Suprapubic skin (tissue), 4 donors: Measurements from ENCODE around the gene ABITRAM. TPM values are rescaled to one million over a fixed set of nuclear protein-coding genes. Genes with fewer than 3 reads are reported as not detected.
A peak's percentile ranks its signal among the peaks of the same experiment; 100 is the strongest.

ENCODE experiments used
- DNase-seq, 2 donors: peaks; one replicate each; pipeline ENCODE4 v3.0.0-alpha.2; 2019; ENCODE audit warnings: low spot score in 2 of 2
- H3K27ac ChIP-seq: fragments of 200-600 bp; sonication (generic); one replicate; pipeline ENCODE4 v1.5.1; 2019
- H3K27me3 ChIP-seq: fragments of 200-600 bp; sonication (generic); one replicate; pipeline ENCODE4 v1.5.1; 2019
- H3K36me3 ChIP-seq: fragments of 200-600 bp; sonication (generic); one replicate; pipeline ENCODE4 v1.5.1; 2019
- H3K4me1 ChIP-seq: fragments of 200-600 bp; sonication (generic); one replicate; pipeline ENCODE4 v1.5.1; 2019
- H3K4me3 ChIP-seq: fragments of 200-600 bp; sonication (generic); one replicate; pipeline ENCODE4 v1.5.1; 2019; ENCODE audit warnings: mild to moderate bottlenecking
- H3K9me3 ChIP-seq: fragments of 200-600 bp; sonication (generic); one replicate; pipeline ENCODE4 v1.5.1; 2019
- CTCF ChIP-seq, 2 donors: fragments of 200-600 bp in 1 of 2; fragments of 450-650 bp in 1 of 2; sonication (generic) in 1 of 2; IDR thresholded peaks; one replicate each; pipeline ENCODE4 v1.5.1; 2016 to 2019; ENCODE audit warnings: antibody characterized with exemption in 2 of 2, mild to moderate bottlenecking in 1 of 2, moderate library complexity in 1 of 2
- EP300 ChIP-seq: sonication (generic); formaldehyde crosslinking; IDR thresholded peaks from one replicate; pipeline ENCODE4 v1.6.1; 2017; ENCODE audit warnings: antibody characterized with exemption
- POLR2A ChIP-seq, 2 donors: fragments of 450-650 bp; IDR thresholded peaks; one replicate each; pipeline ENCODE4 v1.6.1; 2017; ENCODE audit warnings: antibody characterized with exemption in 2 of 2, mild to moderate bottlenecking in 2 of 2, moderate library complexity in 2 of 2
- POLR2AphosphoS5 ChIP-seq, 3 donors: sonication (generic); formaldehyde crosslinking; IDR thresholded peaks; one replicate each; pipeline ENCODE4 v1.6.1; 2017; ENCODE audit warnings: antibody characterized with exemption in 3 of 3
- WGBS: methylation state at CpG from one replicate; pipeline ENCODE4 v1.1.5; 2018; 5-methylcytosine and 5-hydroxymethylcytosine counted together
- total RNA-seq, 4 donors: library from RNA; depleted of rRNA; stranded (reverse); fragments of >200 nt; gene quantifications; one replicate each; pipeline ENCODE4 v1.1.0, GENCODE V29; 2016

Gene ABITRAM
- total RNA-seq, 4 donors from 2014 or later: 9.9 to 42.4 (median 12.0) TPM

- no peak for TF ChIP-seq EP300
- H3K4me3 ChIP-seq: peak overlapping the region; percentile 87
- H3K27ac ChIP-seq: peak overlapping the region; percentile 85
- no peak for DNase-seq
- H3K27me3 ChIP-seq: no peaks in the 10 kb centered on the region
- peaks cover 15% of the 10 kb centered on the region for H3K36me3 ChIP-seq
- H3K4me1 ChIP-seq: peaks cover 26% of the 10 kb centered on the region
- 0% methylated on average over 14 of the region's 25 CpGs for WGBS
- no peaks in the 10 kb centered on the region for H3K9me3 ChIP-seq
Observed at GRCh38 chr9:108933231-108933717, 926 bp upstream of the ABITRAM start.

- Histone ChIP-seq H3K9me3 (no peaks in the 10 kb centered on the region), H3K4me3 (peak within 1 kb of the TSS; percentile 87), H3K27me3 (no peaks in the 10 kb centered on the region), H3K36me3 (peaks cover 9% of the 10 kb centered on the region), H3K4me1 (peaks cover 26% of the 10 kb centered on the region), H3K27ac (peak within 1 kb of the TSS; percentile 85)
- WGBS: under 1% methylated on average over 26 of the region's 48 CpGs
- DNase-seq: peak; percentile 94 to 95
- TF ChIP-seq POLR2A (IDR thresholded peaks at IDR 0.05) (peak in 1 of 2 donors; percentile 40), EP300 (no peak), CTCF (IDR thresholded peaks at IDR 0.05) (peak in 1 of 2 donors; percentile 18), POLR2AphosphoS5 (IDR thresholded peaks at IDR 0.05) (peak in 2 of 3 donors; percentile 36 to 67)
Observed at GRCh38 chr9:108933718-108934322, 380 bp upstream of the ABITRAM start, which contains the start of gene ELP1. Gene ELP1 (minus strand): TSS chr9:108934124. CDS start chr9:108931146, 2,978 bp downstream.

GRCh38 chr9:108937561-108938305 is 3.5 kb downstream of the ABITRAM start:
- Histone ChIP-seq H3K27ac (no peak overlapping the region), H3K27me3 (no peaks in the 10 kb centered on the region), H3K9me3 (no peaks in the 10 kb centered on the region), H3K36me3 (peaks cover 15% of the 10 kb centered on the region), H3K4me3 (no peak overlapping the region), H3K4me1 (peaks cover 19% of the 10 kb centered on the region)
- DNase-seq: no peak
- WGBS: 84% methylated on average over 5 of the region's 5 CpGs
- no peak for TF ChIP-seq POLR2A (IDR thresholded peaks at IDR 0.05)
- TF ChIP-seq POLR2AphosphoS5 (IDR thresholded peaks at IDR 0.05): no peak
- no peak for TF ChIP-seq EP300
- TF ChIP-seq CTCF (IDR thresholded peaks at IDR 0.05): no peak

- peaks cover 9% of the 10 kb centered on the region for H3K4me1 ChIP-seq
- no peak for DNase-seq
- no peak overlapping the region for H3K27ac ChIP-seq
- TF ChIP-seq POLR2AphosphoS5 (IDR thresholded peaks at IDR 0.05) (no peak), EP300 (no peak), CTCF (IDR thresholded peaks at IDR 0.05) (no peak), POLR2A (IDR thresholded peaks at IDR 0.05) (no peak)
- H3K27me3 ChIP-seq: no peaks in the 10 kb centered on the region
- H3K9me3 ChIP-seq: no peaks in the 10 kb centered on the region
- WGBS: 90% methylated on average over 4 of the region's 4 CpGs
- peaks cover 15% of the 10 kb centered on the region for H3K36me3 ChIP-seq
- no peak overlapping the region for H3K4me3 ChIP-seq
Observed at GRCh38 chr9:108939975-108940374, 5.8 kb downstream of the ABITRAM start.

GRCh38 chr9:108950168-108950567 is 16.0 kb downstream of the ABITRAM start:
- Histone ChIP-seq H3K9me3 (no peaks in the 10 kb centered on the region), H3K4me3 (no peak overlapping the region), H3K4me1 (peaks cover 4% of the 10 kb centered on the region), H3K27ac (no peak overlapping the region), H3K36me3 (peaks cover 5% of the 10 kb centered on the region), H3K27me3 (no peaks in the 10 kb centered on the region)
- WGBS: 82% methylated on average over 1 of the region's 1 CpG
- DNase-seq: no peak
- TF ChIP-seq CTCF (IDR thresholded peaks at IDR 0.05) (no peak), EP300 (no peak)
